ENCODE measurements around the gene ENG.
"Not testable (repeated sequence)": the region's sequence is repeated elsewhere in the genome, so short reads cannot be mapped to it uniquely, and the experiment has no call there.

Gene ENG

DNA sequence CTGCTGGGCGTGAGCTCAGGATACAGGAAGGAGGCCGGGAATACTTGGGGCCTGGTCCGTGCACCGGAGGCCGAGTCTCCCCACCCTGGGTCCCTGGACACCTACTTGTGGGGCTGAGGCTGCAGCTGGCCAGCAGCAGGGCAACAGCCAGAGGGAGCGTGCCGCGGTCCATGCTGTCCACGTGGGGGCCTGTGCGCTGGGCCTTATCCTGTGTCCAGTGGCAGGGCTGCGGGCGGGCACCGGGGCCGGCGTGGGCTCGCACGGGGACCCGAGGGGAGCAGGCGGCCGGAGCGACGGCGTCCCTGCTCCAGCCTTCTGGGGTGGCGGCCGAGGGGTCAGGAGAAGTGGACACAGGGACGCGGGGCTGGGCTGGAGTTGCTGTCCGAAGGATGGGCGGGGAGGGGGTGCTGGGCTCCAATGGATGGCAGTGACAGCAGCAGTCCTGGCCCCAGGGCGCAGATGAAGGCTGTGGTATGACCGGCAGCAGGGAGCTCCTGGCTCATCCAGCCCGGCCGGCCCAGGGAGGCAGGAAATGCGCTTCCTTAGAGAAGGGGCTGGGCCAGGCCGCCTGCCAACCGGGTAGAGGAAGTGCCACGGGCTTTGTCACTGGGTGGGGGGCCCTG is at the start of gene ENG:
ENG (minus strand) TSS at position 475 of the 623 bp plus-strand sequence; CDS start at position 172, 303 bp downstream.
- DNase-seq (ENCODE audit: low spot score) = no peak

GRCh38 chr9:127903557-127904475 is 49.4 kb upstream of the ENG start:
- DNase-seq (ENCODE audit: low spot score) = peak; percentile 71

- peak; percentile 90 for DNase-seq (ENCODE audit: low spot score)
Measured at GRCh38 chr9:127899128-127899943, 44.9 kb upstream of the ENG start, which contains the start of gene ST6GALNAC6. ST6GALNAC6 (minus strand) TSS chr9:127899603; CDS start chr9:127897981, 1,622 bp downstream.

DNA sequence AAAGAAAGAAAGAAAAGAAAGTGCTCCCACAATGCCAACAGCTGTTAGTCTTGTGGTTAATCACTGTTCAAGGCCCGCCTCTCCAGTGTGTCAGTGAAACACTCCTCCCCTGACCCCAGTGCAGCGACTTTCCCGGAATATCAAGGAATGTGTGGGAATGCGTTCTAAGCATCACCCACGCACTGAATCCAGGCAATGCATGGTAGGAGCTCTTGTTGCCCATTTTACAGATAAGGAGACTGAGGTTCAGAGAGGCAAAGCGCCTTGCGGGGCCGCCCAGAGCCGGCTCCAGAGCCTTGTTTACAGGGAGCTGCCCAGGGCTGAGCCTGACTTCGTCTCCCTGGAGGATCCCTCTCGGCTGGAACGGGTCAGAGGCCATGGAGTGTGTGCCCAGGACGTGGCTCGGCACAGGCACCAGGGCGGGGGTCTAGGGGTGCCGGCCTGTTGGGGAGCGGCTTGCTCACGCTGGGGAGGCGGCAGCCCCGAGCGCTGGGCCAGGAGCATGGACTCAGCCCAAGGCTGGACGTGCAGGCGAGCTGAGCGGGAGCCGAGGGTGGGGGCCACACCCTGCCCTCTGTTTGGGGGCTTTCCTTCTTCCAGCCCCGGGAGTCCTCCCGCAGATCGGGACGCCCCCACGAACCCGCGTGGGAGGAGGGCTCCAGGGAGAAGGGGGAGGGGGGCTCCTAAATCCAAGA is 44.1 kb upstream of the ENG start:
- no peak for DNase-seq (ENCODE audit: low spot score)

GRCh38 chr9:127897193-127897692 is 42.8 kb upstream of the ENG start:
- peak; percentile 80 for DNase-seq (ENCODE audit: low spot score)

GRCh38 chr9:127896395-127897192 is 42.1 kb upstream of the ENG start:
- DNase-seq (ENCODE audit: low spot score) = no peak

DNA sequence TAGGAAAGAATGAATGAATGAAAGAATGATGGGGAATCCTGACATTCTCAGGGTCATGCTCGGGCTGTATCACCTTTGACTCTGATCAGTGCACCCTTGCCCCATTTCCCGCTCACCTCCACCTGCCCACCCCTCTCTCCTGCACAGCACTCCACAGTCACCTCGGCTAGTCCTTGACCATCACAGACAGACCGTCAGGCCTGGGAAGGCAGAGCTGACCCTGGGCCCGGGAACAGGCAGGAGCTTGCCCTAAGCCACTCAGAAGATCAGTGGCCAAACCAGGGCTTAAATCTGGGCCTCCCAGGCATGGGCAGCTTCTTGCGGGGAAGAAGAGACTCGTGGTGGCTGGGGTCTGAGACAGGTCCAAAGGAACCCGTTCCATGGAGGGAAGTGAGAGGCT is 41.4 kb upstream of the ENG start:
- no peak for DNase-seq (ENCODE audit: low spot score)

DNA sequence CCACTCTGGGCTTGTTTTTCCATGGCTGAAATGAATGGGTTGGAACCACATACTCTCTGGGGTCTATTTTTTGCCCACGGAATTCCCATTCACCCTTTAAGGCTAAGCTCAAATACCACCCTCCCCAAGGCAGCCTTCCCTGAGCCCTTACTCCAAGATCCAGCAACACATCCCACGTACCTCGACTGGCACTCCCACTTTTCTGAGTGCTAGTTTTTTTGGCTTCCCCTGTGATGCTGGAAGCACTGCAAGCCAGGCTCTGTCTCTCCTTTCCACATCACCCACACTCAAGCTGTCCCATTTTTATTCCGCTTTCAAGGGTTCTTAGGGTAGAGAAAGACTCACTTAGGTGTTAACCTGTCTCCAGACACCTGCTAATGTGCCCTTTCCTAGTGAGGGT is 38.9 kb upstream of the ENG start:
- no peak for DNase-seq (ENCODE audit: low spot score)

GRCh38 chr9:127892831-127893230 is 38.4 kb upstream of the ENG start:
- no peak for DNase-seq (ENCODE audit: low spot score)

- DNase-seq (ENCODE audit: low spot score) = no peak
Measured at GRCh38 chr9:127890053-127890452, 35.6 kb upstream of the ENG start.

DNA sequence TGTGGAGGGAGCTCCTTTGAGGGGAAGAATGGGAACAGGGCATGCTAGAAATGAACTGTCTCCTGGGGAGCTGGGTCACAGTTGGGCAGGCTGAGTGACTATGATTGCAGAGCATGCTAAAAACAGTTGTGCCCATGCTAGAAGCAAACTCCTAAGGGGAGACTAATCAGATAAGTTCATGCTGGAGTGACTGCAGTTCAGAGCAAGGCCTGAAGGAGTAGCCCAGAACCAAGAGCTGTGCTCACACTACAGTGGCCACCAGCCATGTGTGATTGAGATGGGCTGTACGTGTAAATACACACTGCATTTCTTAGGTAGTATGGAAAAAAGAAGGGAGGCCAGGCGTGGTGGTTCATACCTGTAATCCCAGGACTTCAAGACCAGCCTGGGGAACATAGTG is 33.3 kb upstream of the ENG start:
- peak; percentile 51 for DNase-seq (ENCODE audit: low spot score)

GRCh38 chr9:127886401-127886972 is 32.0 kb upstream of the ENG start:
- no peak for DNase-seq (ENCODE audit: low spot score)

GRCh38 chr9:127885508-127886281 is 31.2 kb upstream of the ENG start:
- DNase-seq (ENCODE audit: low spot score) = no peak

- no peak for DNase-seq (ENCODE audit: low spot score)
Measured at GRCh38 chr9:127884976-127885490, 30.6 kb upstream of the ENG start.

DNA sequence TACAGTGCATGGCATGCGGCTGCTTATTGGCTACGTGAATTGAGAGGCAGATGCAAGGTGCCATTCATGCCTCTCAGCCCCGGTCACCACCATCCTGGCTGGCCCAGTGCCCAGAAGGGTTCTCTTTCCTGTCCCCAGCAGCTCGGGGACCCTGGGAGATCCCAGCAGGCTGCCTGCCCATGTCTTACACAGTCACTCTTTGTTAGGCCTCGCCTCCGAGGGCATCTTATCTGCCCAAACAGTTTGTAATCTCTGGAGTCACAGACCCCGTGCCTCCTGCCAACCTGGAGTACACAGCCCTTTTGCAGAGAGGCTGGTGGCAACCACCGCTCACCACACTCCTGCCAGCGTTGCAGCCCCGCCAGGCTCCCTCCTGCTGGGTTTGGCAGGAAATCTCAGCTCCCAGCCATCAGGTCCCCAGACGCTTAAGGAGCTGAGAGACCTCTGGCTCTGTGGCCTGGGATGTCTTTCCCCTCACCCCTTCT is 30.0 kb upstream of the ENG start:
- DNase-seq (ENCODE audit: low spot score) = peak; percentile 72

- no peak for DNase-seq (ENCODE audit: low spot score)
Measured at GRCh38 chr9:127883959-127884358, 29.5 kb upstream of the ENG start.

DNA sequence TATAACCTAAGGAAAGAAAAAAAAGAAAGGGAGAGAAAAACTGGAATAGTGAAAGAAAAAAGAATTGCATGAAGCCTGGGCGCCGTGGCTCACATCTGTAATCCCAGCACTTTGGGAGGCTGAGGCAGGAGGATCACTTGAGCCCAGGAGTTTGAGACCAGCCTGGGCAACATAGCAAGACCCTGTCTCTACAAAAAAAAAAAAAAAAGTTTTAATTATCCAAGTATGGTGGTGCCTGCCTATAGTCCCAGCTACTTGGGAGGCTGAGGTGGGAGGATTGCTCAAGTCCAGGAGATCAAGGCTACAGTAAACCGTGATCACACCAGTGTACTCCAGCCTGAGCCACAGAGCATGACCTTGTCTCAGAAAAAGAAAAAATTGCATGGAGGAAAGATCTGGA is 27.3 kb upstream of the ENG start:
- DNase-seq (ENCODE audit: low spot score) = not testable (repeated sequence)

GRCh38 chr9:127880143-127880542 is 25.7 kb upstream of the ENG start:
- no peak for DNase-seq (ENCODE audit: low spot score)

Data from hematopoietic multipotent progenitor cell treated with erythropoietin and hydrocortisone succinate and interleukin-3 and kit ligand, for 17 days (in vitro differentiated cells).